Neural cell (in vitro differentiated cells): ENCODE data around the gene HS3ST1.

Experiments
- CTCF ChIP-seq: fragments of 450-650 bp; IDR thresholded peaks from 2 replicates; pipeline ENCODE4 v1.5.1; 2014; ENCODE audit warnings: antibody characterized with exemption, mild to moderate bottlenecking, moderate library complexity; ENCODE audit not compliant: poor library complexity, severe bottlenecking
- EP300 ChIP-seq: fragments of 450-650 bp; conservative IDR thresholded peaks from 2 replicates; pipeline ENCODE4 v1.6.1; 2014; ENCODE audit warnings: antibody characterized with exemption, mild to moderate bottlenecking, moderate library complexity; ENCODE audit not compliant: poor library complexity, severe bottlenecking
- EZH2 ChIP-seq: fragments of 200-600, 300-800 bp; shearing (Covaris generic), sonication (generic); IDR thresholded peaks from 2 replicates; pipeline ENCODE4 v1.6.1; 2014; ENCODE audit warnings: antibody characterized with exemption, low read length, borderline replicate concordance, mild to moderate bottlenecking; ENCODE audit not compliant: insufficient read depth, poor library complexity, severe bottlenecking
- MXI1 ChIP-seq: fragments of 450-650 bp; conservative IDR thresholded peaks from 2 replicates; pipeline ENCODE4 v1.6.1; 2014; ENCODE audit warnings: antibody characterized with exemption, mild to moderate bottlenecking; ENCODE audit not compliant: poor library complexity, severe bottlenecking
- POLR2AphosphoS5 ChIP-seq: IDR thresholded peaks from 2 replicates; pipeline ENCODE4 v1.6.1; 2012
- RAD21 ChIP-seq: fragments of 450-650 bp; conservative IDR thresholded peaks from 2 replicates; pipeline ENCODE4 v1.6.1; 2014; ENCODE audit warnings: antibody characterized with exemption, mild to moderate bottlenecking, moderate library complexity
- REST ChIP-seq: IDR thresholded peaks from 2 replicates; pipeline ENCODE4 v1.6.1; 2012; ENCODE audit warnings: borderline replicate concordance
- SMC3 ChIP-seq: fragments of 450-650 bp; conservative IDR thresholded peaks from 2 replicates; pipeline ENCODE4 v1.6.1; 2014; ENCODE audit warnings: antibody characterized with exemption, mild to moderate bottlenecking, moderate library complexity; ENCODE audit not compliant: poor library complexity
- TAF1 ChIP-seq: IDR thresholded peaks from 2 replicates; pipeline ENCODE4 v1.6.1; 2012; ENCODE audit warnings: low read depth

GRCh38 chr4:11343536-11343935, 85.2 kb downstream of the HS3ST1 start:
- no peak for TF ChIP-seq POLR2AphosphoS5
- TF ChIP-seq EP300: no peak
- no peak for TF ChIP-seq CTCF
- TF ChIP-seq EZH2: no peak
- no peak for TF ChIP-seq SMC3
- no peak for TF ChIP-seq TAF1
- TF ChIP-seq MXI1: no peak
- TF ChIP-seq REST: no peak
- no peak for TF ChIP-seq RAD21
